Rectal smooth muscle tissue (tissue), 1 donor: ENCODE measurements around the gene UST.

Experiments
- H3K27ac ChIP-seq: one replicate; pipeline ENCODE4 v1.7.0; 2013; ENCODE audit warnings: low read depth, low read length, inconsistent platforms
- H3K27me3 ChIP-seq: one replicate; pipeline ENCODE4 v1.7.0; 2013; ENCODE audit warnings: low read length; ENCODE audit not compliant: control insufficient read depth, insufficient read depth
- H3K36me3 ChIP-seq: one replicate; pipeline ENCODE4 v1.7.0; 2013; ENCODE audit warnings: low read length; ENCODE audit not compliant: control insufficient read depth, insufficient read depth
- H3K4me1 ChIP-seq: one replicate; pipeline ENCODE4 v1.7.0; 2013; ENCODE audit warnings: low read length; ENCODE audit not compliant: control insufficient read depth, insufficient read depth
- H3K4me3 ChIP-seq: one replicate; pipeline ENCODE4 v1.7.0; 2013; ENCODE audit warnings: low read length
- H3K9ac ChIP-seq: one replicate; pipeline ENCODE4 v1.7.0; 2013; ENCODE audit warnings: low read length

The UST gene

DNA sequence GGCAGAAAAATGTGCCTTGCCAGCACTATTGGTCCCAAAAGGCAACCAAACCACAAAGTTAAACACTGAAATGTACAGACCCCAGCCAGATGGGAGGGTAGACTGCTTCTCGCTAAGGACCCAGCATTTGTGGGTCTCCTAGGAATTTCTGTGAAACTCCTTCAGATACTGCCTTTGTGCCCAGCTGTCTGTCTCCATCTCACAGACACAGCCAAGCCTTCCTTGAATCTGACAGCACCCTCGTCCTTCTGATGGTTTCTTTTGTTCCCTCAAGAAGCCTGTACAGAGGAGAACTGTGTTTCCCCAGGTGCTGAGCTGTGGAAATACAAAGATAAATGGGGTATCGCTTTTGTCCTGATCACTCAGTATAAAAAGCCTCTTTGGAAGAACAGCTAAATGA lies 316.6 kb downstream of the UST start:
- Histone ChIP-seq H3K4me3 (no peak overlapping the region), H3K27me3 (no peaks in the 10 kb centered on the region), H3K27ac (no peak overlapping the region), H3K9ac (no peak overlapping the region), H3K4me1 (peaks cover 12% of the 10 kb centered on the region), H3K36me3 (no peaks in the 10 kb centered on the region)

DNA sequence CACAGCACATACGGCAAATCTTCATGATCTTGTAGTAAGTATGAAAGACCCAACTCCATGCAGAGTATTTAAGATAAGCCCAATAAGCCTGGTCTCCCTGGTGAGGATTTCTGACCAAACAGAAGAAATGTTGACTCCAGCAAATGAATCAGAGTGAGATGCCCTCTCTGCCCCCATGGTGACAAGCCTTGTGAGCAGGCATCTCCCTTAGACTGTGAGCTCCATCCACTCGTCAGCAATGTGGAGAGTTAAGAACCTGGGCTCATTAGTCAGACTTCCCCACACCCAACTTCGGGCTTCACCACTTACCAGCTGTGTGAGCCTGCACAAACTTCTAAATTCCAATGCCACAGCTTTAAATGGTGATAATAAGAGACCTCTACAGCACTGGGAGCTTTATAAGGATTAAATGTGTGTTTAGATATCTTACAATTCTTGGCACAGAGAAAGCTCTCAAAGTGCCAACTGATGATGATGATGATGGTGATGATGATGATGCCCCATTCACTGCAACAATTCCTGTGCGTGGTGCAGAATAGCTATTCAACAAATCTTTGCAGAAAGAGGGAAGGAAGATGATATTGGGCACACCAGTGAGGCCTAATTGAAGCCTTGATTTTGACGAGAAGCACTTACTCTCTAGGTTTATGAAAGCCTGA lies 317.3 kb downstream of the UST start:
- Histone ChIP-seq H3K4me3 (no peak overlapping the region), H3K27ac (no peak overlapping the region), H3K36me3 (no peaks in the 10 kb centered on the region), H3K9ac (no peak overlapping the region), H3K27me3 (no peaks in the 10 kb centered on the region), H3K4me1 (peaks cover 12% of the 10 kb centered on the region)

DNA sequence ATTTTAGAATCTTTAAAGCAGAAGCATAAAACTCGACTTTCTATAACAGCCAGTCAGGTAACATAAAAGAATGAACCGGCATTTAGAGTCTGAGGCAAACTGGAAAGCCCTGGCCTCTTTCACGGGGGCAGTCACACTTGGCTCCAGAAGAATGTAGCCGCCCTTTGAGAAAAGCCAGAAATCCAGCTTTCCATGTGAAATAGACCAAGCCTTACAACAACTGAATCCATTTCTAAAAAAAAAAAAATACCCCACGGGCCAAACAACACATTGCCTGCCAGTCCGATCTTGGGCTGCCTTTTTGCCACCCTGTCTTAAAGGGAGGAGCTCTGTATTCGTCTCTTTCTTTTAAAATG lies 317.8 kb downstream of the UST start:
- no peak overlapping the region for H3K27ac ChIP-seq
- peaks cover 12% of the 10 kb centered on the region for H3K4me1 ChIP-seq
- no peak overlapping the region for H3K4me3 ChIP-seq
- H3K9ac ChIP-seq, result no peak overlapping the region
- H3K36me3 ChIP-seq, result no peaks in the 10 kb centered on the region
- no peaks in the 10 kb centered on the region for H3K27me3 ChIP-seq

DNA sequence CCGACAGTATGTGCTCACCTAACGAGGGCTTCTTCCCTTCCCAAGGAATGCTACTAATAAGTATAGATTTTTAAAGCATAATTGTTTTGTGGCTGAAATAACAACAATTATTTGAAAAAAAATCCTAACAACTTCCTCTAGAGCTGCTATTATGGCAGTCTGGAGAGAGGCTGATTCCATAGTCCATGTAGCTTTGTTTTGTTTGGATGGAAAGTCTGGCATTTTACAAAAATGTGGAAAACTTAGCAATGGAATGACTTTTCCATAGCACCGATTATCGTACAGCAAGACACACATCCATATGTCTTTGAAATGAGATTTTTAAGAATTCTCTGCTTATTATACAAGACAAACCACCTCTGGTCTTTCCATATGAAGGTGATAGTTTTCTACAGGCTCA lies 318.3 kb downstream of the UST start:
- H3K9ac ChIP-seq, result no peak overlapping the region
- peaks cover 12% of the 10 kb centered on the region for H3K4me1 ChIP-seq
- no peak overlapping the region for H3K4me3 ChIP-seq
- no peaks in the 10 kb centered on the region for H3K27me3 ChIP-seq
- H3K36me3 ChIP-seq, result no peaks in the 10 kb centered on the region
- no peak overlapping the region for H3K27ac ChIP-seq

DNA sequence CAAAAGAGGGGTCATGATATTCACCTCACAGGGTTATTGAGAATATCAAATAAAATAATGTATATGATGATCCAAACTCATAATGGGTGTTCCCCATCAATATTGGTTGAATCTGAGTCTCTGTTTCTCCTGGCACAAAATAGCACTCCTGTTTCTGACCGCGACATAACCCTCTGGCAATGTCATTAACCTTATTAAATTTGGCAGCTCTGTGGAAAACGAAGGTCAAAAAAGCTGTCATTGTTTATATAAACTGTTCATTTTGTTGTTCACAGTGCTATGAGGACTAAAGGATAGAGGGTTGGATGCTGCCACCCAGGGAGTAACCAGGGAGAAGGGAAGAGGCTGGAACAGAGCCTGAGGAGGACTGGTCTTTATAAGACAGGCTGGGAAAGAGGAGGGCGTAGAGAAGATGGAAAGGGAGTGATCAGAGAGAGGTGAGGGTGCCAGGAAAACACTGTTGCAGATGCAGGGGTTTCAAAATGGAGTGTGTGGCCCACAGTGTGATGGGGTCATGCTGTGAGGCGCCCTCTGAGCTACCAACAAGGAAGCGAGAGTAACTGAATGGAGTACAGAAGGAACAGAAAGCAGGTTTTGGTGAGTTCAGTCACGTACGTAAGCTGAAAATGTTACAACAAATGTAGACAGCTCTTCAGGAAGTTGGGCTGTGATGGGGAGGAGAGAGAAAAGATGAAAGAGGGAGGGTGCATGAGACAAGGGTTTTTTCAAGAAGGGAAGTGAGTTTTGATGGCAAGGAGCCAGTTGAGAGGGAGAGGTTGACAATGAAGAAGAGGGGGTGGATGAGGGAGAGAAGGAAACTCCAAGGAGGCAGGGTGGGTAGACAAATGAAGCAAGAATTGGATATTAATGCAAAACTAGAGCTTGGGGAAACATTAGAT lies 319.1 kb downstream of the UST start:
- no peaks in the 10 kb centered on the region for H3K36me3 ChIP-seq
- H3K4me3 ChIP-seq, result no peak overlapping the region
- H3K27ac ChIP-seq, result no peak overlapping the region
- H3K9ac ChIP-seq, result no peak overlapping the region
- peaks cover 10% of the 10 kb centered on the region for H3K4me1 ChIP-seq
- no peaks in the 10 kb centered on the region for H3K27me3 ChIP-seq

DNA sequence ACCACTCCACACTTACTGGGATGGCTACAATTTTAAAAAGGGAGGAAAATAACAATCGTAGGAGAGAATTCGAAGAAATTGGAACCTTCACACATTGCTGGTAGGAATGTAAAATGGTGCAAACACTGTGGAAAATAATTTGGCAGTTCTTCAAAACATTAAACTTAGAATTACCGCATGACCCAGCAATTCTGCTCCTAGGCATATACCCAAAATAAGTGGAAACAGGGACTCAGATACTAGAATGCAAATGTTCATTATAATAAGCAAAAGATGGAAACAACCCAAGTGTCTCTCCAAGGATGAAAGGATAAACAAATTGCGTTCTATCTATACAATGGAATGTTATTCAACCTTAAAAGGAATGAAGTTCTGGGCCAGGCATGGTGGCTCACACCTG lies 325.2 kb downstream of the UST start:
- H3K36me3 ChIP-seq, result no peaks in the 10 kb centered on the region
- H3K27ac ChIP-seq, result no peak overlapping the region
- no peaks in the 10 kb centered on the region for H3K4me1 ChIP-seq
- H3K27me3 ChIP-seq, result no peaks in the 10 kb centered on the region
- no peak overlapping the region for H3K4me3 ChIP-seq
- H3K9ac ChIP-seq, result no peak overlapping the region

DNA sequence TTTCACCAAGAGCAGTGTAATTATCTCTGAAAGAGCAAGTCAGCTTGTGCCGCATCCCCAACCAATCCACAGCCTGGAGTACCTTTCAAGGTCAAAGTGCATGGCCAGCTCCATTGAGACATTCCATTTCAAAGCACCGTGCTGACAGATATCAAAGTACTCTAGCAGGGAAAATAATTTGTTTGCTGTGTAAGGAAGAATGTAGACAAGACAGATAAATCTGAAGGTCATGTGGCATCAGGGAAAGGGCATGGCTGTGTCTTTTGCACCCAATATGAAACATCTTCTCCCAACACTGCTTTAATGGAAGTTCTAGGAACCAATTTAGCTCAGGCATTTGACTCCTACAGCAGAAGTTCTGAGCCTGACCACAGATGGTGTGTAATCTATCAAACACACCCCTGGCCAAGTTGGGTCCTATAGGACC lies 328.0 kb downstream of the UST start:
- peaks cover 7% of the 10 kb centered on the region for H3K4me1 ChIP-seq
- no peak overlapping the region for H3K4me3 ChIP-seq
- no peaks in the 10 kb centered on the region for H3K27me3 ChIP-seq
- H3K9ac ChIP-seq, result no peak overlapping the region
- no peaks in the 10 kb centered on the region for H3K36me3 ChIP-seq
- H3K27ac ChIP-seq, result no peak overlapping the region

DNA sequence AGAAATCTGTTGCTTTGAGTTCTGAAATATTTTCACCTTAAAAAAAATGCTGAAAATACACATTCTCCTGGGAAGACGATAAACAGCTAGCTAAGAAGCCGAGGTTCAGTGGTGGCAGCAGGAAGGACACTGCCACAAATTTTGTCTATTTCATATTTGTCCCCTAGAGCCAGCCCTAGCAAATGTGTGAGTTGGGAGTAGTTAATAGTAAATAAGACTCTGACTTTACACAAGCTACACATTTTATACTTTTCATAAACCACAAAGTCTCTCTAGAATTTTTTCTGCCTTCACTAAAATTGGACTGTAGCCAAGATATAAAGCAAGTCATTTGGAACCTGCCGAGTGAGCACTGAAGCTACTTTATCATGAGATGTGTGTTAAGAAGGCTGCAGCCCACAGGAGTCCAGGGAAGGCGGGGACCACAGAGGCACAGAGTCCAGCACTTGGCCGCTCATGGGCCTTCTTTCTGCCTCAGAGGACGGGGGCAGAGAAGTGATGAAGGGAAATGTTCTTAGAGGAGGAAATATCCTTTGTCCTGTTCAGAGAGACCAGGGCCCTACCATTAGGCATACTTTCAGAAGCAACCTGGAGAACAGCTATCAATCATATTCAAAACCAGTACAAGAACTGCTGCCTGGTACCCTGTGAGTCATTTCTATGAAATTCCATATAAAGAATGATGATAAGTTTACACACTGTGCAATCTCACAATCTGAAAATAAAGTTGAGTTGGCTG lies 329.0 kb downstream of the UST start:
- Histone ChIP-seq H3K4me3 (no peak overlapping the region), H3K9ac (no peak overlapping the region), H3K27ac (no peak overlapping the region), H3K27me3 (no peaks in the 10 kb centered on the region), H3K4me1 (peaks cover 16% of the 10 kb centered on the region), H3K36me3 (no peaks in the 10 kb centered on the region)

DNA sequence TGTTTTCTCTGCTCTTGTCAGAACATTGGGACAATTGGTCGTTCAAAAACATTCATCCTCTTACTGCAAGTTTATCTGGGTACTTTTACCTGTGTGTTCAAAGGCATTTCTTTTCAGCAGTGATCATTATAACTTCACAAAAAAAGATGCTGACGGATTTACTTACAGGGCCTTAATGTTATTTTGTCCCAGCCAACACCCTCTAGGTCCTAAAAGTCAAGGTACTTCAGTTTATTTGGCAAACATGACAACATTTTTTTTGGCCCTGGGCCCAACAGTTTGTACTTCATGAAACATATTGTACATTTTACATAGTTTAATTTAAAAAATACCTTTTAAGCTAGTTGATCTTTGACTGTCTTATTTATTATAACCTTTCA lies 329.5 kb downstream of the UST start:
- H3K27me3 ChIP-seq, result no peaks in the 10 kb centered on the region
- no peak overlapping the region for H3K27ac ChIP-seq
- H3K4me1 ChIP-seq, result peaks cover 20% of the 10 kb centered on the region
- no peaks in the 10 kb centered on the region for H3K36me3 ChIP-seq
- H3K9ac ChIP-seq, result no peak overlapping the region
- H3K4me3 ChIP-seq, result no peak overlapping the region

DNA sequence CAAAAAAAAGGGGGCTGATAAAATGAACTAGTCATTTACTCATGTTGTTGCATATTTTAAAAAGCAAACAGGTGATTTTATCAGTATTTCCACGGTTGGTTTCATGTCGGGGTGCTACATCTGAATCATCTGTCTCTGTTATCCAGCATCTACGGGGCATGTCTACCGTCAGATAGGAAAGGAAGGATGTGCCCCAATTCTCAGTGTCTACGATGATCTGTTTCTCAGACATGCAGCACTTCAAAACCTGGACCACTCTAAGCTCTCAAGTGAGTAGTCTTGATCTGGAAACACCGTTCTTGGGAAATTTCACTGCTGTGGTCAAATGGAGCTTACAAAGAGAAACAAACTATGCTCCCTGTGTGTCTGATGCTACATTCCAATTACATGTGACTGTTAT lies 330.4 kb downstream of the UST start:
- no peak overlapping the region for H3K4me3 ChIP-seq
- H3K27ac ChIP-seq, result no peak overlapping the region
- H3K36me3 ChIP-seq, result no peaks in the 10 kb centered on the region
- H3K4me1 ChIP-seq, result peaks cover 24% of the 10 kb centered on the region
- H3K9ac ChIP-seq, result no peak overlapping the region
- no peaks in the 10 kb centered on the region for H3K27me3 ChIP-seq

DNA sequence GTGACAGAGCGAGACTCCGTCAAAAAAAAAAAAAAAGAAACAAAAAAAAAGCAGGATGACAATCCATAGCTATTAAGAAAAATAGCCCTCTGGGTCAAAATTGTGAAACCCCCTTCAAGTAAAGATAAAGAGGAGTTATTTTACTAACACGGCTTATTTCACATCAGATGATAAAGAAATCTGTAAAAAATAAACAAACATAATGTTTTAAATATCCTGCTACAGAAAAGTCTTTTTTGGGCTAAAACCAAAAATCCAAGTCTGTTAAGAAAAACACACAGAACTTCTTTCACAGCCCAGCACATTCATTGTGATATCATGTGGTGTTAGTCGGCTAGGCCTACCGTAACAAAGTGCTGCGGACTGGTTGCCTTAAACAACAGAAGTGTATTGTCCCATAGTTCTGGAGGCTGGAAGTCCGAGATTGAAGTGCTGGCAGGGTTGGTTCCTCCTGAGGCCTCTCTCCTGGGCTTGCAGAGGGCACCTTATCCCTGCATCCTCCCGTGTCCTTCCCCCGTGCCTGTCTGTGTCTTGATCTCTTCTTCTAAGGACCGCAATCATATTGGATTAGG lies 331.5 kb downstream of the UST start:
- H3K4me1 ChIP-seq, result peaks cover 24% of the 10 kb centered on the region
- no peak overlapping the region for H3K27ac ChIP-seq
- H3K4me3 ChIP-seq, result no peak overlapping the region
- H3K27me3 ChIP-seq, result no peaks in the 10 kb centered on the region
- H3K36me3 ChIP-seq, result no peaks in the 10 kb centered on the region
- no peak overlapping the region for H3K9ac ChIP-seq

DNA sequence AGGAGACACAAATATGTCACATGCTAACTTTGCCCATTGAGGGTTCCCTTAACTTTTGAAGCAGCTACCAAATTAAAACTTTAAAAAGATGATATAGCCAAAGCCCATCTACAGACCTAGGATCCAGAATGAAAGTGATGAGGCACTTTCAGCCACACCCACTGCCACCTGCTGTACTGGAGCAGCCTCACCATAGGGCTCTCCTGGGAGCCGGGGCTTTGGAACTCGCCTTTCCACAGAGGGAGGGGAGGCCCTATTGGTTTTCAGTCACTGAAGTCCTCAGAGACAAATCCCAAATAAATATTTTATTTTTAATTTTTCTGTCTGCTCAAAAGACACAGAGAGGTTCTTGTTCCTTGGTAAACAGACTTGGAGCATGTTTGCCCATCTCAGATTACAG lies 332.6 kb downstream of the UST start:
- Histone ChIP-seq H3K27ac (peak overlapping the region; percentile 81), H3K36me3 (no peaks in the 10 kb centered on the region), H3K4me1 (peaks cover 24% of the 10 kb centered on the region), H3K9ac (no peak overlapping the region), H3K27me3 (no peaks in the 10 kb centered on the region), H3K4me3 (no peak overlapping the region)
